Measurements from ENCODE around the gene DIO3.

DNA sequence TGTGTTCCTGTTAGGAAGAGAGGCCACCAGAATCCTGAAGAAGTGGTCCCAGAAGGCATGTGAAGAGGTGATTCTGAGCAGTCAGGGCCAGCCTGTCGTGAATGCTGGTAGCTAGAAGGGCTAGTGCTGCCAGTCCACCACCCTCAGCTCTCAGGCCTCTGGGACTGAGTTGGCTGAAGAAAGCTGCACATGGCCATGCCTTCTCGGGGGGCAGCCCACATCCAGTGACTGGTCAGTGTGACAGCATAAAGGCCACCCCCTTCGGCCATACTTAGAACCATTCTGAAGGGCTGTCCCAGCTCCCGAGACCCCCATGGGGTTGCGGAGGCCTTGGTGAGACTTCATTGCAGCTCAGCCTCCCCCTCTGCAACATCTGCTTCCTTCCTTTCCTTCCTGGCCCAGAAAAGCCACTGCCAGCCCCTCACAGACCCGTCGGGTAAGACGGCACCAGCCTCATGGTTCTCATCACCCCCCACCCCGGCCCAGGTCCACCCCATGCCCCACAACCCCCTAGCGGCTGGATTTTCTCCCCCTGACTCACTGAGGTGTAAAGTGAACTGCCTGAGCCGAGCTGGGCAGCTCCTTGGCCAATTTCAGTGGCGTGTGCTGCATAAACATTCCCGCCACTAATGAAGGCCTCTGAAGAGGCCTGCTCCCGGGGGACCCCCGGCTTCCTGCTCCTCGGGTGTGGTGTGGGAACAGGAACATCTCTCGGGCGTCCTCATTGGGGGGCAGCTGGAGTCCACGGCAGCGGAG, 49.5 kb upstream of the DIO3 start:
- no peak for TF ChIP-seq POLR2A (IDR thresholded peaks at IDR 0.05; ENCODE audit: low read depth, low read length)
- no peak for TF ChIP-seq TAF1 (IDR thresholded peaks at IDR 0.05; ENCODE audit: borderline replicate concordance, low read depth, low read length)
- TF ChIP-seq POLR2AphosphoS5 (IDR thresholded peaks at IDR 0.05; ENCODE audit: low read depth, low read length) = no peak
